T-helper 2 cell treated with Interferon-gamma antibody and Interleukin-4, amounts not matched to agents 5 μg/mL and 100 μg/mL, for 36 hours (primary cell): ENCODE results near the gene VRK3.
A peak's percentile ranks its signal among the peaks of the same experiment; 100 is the strongest.

Source experiments
- DNase-seq: peaks from one replicate; pipeline ENCODE4 v3.0.0; 2021; ENCODE audit warnings: low spot score
- H3K27ac Mint-ChIP-seq: one replicate; pipeline ENCODE4 v1.8.0; 2021; ENCODE audit warnings: mild to moderate bottlenecking, mixed read lengths
- H3K27me3 Mint-ChIP-seq: one replicate; pipeline ENCODE4 v1.8.0; 2021; ENCODE audit warnings: low read depth, mixed read lengths
- H3K36me3 Mint-ChIP-seq: one replicate; pipeline ENCODE4 v1.8.0; 2021; ENCODE audit warnings: low read depth, mixed read lengths
- H3K4me1 Mint-ChIP-seq: one replicate; pipeline ENCODE4 v1.8.0; 2021; ENCODE audit warnings: low read depth, mixed read lengths
- H3K4me3 Mint-ChIP-seq: one replicate; pipeline ENCODE4 v1.8.0; 2022; ENCODE audit warnings: mild to moderate bottlenecking, moderate library complexity, mixed read lengths
- H3K9me3 Mint-ChIP-seq: one replicate; pipeline ENCODE4 v1.8.0; 2021; ENCODE audit warnings: mixed read lengths

The VRK3 gene

GRCh38 chr19:50016225-50016807 is 8.9 kb downstream of the VRK3 start:
- no peak for DNase-seq
- no peak overlapping the region for H3K4me3 Mint-ChIP-seq
- H3K4me1 Mint-ChIP-seq, result peaks cover 2% of the 10 kb centered on the region
- H3K27me3 Mint-ChIP-seq, result no peaks in the 10 kb centered on the region
- H3K9me3 Mint-ChIP-seq, result peaks cover 7% of the 10 kb centered on the region
- H3K27ac Mint-ChIP-seq, result no peak overlapping the region
- H3K36me3 Mint-ChIP-seq, result peaks cover 52% of the 10 kb centered on the region

GRCh38 chr19:50008532-50008931 is 16.6 kb downstream of the VRK3 start:
- no peak overlapping the region for H3K27ac Mint-ChIP-seq
- H3K4me1 Mint-ChIP-seq, result peaks cover 13% of the 10 kb centered on the region
- DNase-seq, result no peak
- no peaks in the 10 kb centered on the region for H3K27me3 Mint-ChIP-seq
- H3K9me3 Mint-ChIP-seq, result no peaks in the 10 kb centered on the region
- peaks cover 41% of the 10 kb centered on the region for H3K36me3 Mint-ChIP-seq
- H3K4me3 Mint-ChIP-seq, result no peak overlapping the region

- DNase-seq, result no peak
- Mint-ChIP-seq H3K36me3 (peaks cover 39% of the 10 kb centered on the region), H3K27ac (no peak overlapping the region), H3K27me3 (no peaks in the 10 kb centered on the region), H3K4me1 (peaks cover 19% of the 10 kb centered on the region), H3K9me3 (no peaks in the 10 kb centered on the region), H3K4me3 (no peak overlapping the region)
Observed at GRCh38 chr19:50007947-50008346, 17.2 kb downstream of the VRK3 start.

DNA sequence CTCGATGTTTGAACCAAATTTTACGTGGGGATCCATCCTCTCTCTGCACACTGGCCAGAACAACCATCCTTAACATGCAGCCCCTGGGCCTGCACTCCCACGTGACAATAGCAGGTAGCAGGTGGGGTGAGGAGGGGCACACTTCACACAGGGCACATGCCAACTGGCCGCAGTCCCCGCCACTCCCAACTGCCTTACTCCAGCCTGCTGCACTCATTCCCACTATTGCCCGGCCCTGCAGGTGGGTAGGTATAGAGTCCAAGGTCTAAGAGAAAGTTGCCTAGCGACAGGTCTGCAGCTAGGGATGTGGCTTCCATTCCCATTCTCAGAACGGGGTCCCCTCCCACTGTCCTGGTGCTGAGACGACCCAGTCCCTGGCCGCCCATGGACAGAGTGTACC is 18.0 kb downstream of the VRK3 start:
- Mint-ChIP-seq H3K36me3 (peaks cover 42% of the 10 kb centered on the region), H3K27me3 (no peaks in the 10 kb centered on the region), H3K4me3 (no peak overlapping the region), H3K27ac (no peak overlapping the region), H3K4me1 (peaks cover 23% of the 10 kb centered on the region), H3K9me3 (no peaks in the 10 kb centered on the region)
- DNase-seq, result no peak

DNA sequence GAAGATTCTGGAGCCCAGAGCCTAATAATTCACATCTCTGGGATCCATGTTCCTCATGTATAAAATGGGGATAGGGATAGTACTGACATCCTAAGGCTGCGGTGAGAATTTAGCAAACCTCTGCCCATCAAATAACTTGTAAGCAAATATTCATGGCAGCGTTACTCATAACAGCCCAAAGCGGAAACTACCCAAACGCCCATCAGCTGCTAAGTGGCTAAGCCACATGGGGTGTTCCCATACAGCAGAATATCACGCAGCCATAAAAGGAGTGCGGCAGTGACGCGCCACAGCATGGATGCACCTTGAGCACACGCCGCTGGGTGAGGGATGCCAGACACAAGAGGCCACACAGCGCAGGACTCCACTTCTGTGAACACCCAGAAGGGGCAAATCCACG is 19.7 kb downstream of the VRK3 start:
- Mint-ChIP-seq H3K27me3 (no peaks in the 10 kb centered on the region), H3K9me3 (no peaks in the 10 kb centered on the region), H3K4me1 (peaks cover 23% of the 10 kb centered on the region), H3K36me3 (peaks cover 49% of the 10 kb centered on the region), H3K4me3 (no peak overlapping the region), H3K27ac (no peak overlapping the region)
- no peak for DNase-seq

GRCh38 chr19:50003810-50004419 is 21.3 kb downstream of the VRK3 start:
- peaks cover 59% of the 10 kb centered on the region for H3K36me3 Mint-ChIP-seq

GRCh38 chr19:50003254-50003788 is 21.9 kb downstream of the VRK3 start:
- Mint-ChIP-seq H3K36me3 (peaks cover 60% of the 10 kb centered on the region), H3K9me3 (no peaks in the 10 kb centered on the region), H3K4me1 (peaks cover 23% of the 10 kb centered on the region), H3K4me3 (peak overlapping the region; percentile 40), H3K27ac (no peak overlapping the region), H3K27me3 (no peaks in the 10 kb centered on the region)
- DNase-seq, result no peak

More at GRCh38 chr19:50003810-50004419, 21.3 kb downstream of the VRK3 start:
- no peaks in the 10 kb centered on the region for H3K27me3 Mint-ChIP-seq
- no peaks in the 10 kb centered on the region for H3K9me3 Mint-ChIP-seq
- peak overlapping the region; percentile 73 for H3K4me3 Mint-ChIP-seq
- H3K27ac Mint-ChIP-seq, result peak overlapping the region; percentile 63
- peak; percentile 68 for DNase-seq
- H3K4me1 Mint-ChIP-seq, result peaks cover 23% of the 10 kb centered on the region

DNA sequence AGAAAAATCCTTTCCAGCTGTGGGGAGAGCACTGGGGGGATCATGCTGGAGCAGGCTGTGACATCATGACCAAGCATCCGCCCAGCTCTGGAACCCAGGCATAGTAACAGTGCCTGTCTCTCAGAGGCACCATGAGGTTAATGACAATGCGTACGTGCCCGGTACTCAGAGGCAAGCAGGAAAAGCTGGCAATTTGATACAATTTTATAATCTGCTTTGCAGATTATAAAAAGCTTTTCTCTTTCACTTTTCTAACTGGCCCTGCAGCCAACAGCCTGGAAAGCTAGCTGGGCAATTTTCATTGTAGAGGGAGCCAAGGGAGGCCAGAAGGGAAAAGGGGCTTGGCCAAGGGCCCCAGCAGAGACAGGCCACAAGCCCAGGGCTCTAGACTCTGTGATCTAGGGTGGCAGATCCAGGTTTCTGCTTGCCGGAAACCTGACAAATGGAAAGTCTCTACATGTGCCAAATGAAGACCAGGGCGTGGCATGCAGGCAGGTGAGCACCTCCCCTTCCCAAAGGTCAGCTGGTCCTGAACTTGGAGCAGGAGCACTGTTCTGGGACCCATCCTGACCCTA is 22.7 kb downstream of the VRK3 start:
- no peak overlapping the region for H3K27ac Mint-ChIP-seq
- H3K36me3 Mint-ChIP-seq, result peaks cover 61% of the 10 kb centered on the region
- peaks cover 24% of the 10 kb centered on the region for H3K4me1 Mint-ChIP-seq
- no peaks in the 10 kb centered on the region for H3K9me3 Mint-ChIP-seq
- DNase-seq, result no peak
- H3K27me3 Mint-ChIP-seq, result no peaks in the 10 kb centered on the region
- no peak overlapping the region for H3K4me3 Mint-ChIP-seq

- no peak overlapping the region for H3K27ac Mint-ChIP-seq
- H3K4me1 Mint-ChIP-seq, result peaks cover 24% of the 10 kb centered on the region
- no peaks in the 10 kb centered on the region for H3K9me3 Mint-ChIP-seq
- H3K27me3 Mint-ChIP-seq, result no peaks in the 10 kb centered on the region
- peaks cover 55% of the 10 kb centered on the region for H3K36me3 Mint-ChIP-seq
- no peak overlapping the region for H3K4me3 Mint-ChIP-seq
- no peak for DNase-seq
Observed at GRCh38 chr19:50001775-50002174, 23.4 kb downstream of the VRK3 start.

DNA sequence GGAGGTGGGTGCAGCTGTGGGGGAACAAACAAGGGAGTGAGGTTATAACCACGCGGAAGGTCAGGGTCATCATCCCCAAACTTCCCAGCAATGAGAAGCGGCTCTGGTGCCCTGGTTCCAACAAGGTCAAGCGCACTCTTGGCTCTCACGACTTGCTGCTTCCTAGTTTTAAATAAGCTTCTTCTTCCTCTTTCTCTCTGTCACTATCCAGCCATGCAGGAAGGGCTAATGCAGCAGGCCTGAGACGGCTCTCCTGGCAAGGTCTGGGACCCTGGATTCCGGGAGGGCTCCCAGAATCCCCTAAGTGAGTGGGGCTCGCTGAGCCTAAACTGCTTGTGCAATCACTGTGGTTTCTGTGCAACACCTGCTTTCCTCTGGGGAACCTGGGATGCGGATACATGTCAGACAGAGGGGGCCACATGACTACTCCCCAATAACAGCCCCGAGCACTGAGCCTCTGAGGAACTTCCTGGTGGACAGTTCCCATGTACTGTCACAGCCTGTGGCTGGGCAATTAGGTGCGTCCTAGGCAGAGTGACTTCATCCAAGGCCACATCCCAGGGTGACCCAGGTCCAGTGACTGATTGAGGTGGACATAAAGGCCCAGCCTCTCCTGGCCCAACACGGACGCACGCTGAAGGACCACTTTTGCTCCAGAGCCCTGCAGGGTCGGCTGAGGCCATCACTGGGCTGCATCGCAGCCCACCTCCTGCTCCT is 24.2 kb downstream of the VRK3 start:
- H3K36me3 Mint-ChIP-seq, result peaks cover 57% of the 10 kb centered on the region
- H3K27me3 Mint-ChIP-seq, result no peaks in the 10 kb centered on the region
- no peak for DNase-seq
- no peak overlapping the region for H3K4me3 Mint-ChIP-seq
- H3K9me3 Mint-ChIP-seq, result no peaks in the 10 kb centered on the region
- H3K4me1 Mint-ChIP-seq, result peaks cover 24% of the 10 kb centered on the region
- no peak overlapping the region for H3K27ac Mint-ChIP-seq

DNA sequence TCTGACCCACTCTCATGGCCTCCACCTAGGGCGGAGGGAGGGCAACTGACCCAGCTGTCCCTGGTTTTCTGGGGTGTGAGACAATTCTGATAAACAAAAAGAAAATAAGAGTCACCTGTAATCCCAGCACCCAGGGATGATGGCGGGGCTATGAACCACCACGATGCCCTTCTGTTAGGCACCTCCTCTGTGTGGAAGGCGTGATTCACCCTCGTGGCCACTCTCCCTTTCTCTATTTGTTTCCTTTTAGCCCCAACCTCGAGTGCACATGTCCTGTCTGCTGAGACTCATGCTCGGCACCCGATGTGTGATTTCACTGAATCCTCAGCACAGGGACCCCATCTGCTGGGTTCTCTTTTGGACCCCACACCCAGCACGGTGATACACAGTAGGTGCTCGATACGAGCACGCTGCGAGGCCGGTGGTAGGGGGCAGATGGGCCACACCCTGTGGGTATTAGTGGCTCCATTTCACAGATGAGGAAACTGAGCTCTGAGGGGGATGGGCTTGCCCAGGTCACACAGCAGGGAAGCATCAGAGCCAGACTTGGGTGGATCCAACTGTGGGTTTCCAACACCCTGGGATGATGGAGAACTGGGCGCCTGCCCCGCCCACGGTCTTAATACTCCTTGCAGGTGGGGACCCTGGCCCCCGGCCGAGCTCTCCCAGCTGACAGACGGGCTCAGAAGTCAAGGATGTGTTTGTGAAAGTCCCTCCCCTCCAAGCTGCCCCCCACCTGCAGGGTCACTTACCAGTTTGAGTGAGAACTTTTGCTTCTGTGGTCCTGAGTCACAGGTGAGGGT is 24.9 kb downstream of the VRK3 start:
- Mint-ChIP-seq H3K27ac (no peak overlapping the region), H3K36me3 (peaks cover 57% of the 10 kb centered on the region), H3K4me1 (peaks cover 24% of the 10 kb centered on the region), H3K9me3 (no peaks in the 10 kb centered on the region), H3K27me3 (no peaks in the 10 kb centered on the region), H3K4me3 (no peak overlapping the region)
- no peak for DNase-seq

- Mint-ChIP-seq H3K4me3 (no peak overlapping the region), H3K27me3 (no peaks in the 10 kb centered on the region), H3K36me3 (peaks cover 59% of the 10 kb centered on the region), H3K4me1 (peaks cover 20% of the 10 kb centered on the region), H3K27ac (no peak overlapping the region), H3K9me3 (no peaks in the 10 kb centered on the region)
- DNase-seq, result no peak
Observed at GRCh38 chr19:49999371-50000010, 25.7 kb downstream of the VRK3 start.

GRCh38 chr19:49997709-49998108 is 27.5 kb downstream of the VRK3 start:
- H3K4me3 Mint-ChIP-seq, result no peak overlapping the region
- H3K27me3 Mint-ChIP-seq, result no peaks in the 10 kb centered on the region
- H3K36me3 Mint-ChIP-seq, result peaks cover 57% of the 10 kb centered on the region
- no peak for DNase-seq
- no peaks in the 10 kb centered on the region for H3K9me3 Mint-ChIP-seq
- H3K27ac Mint-ChIP-seq, result no peak overlapping the region
- peaks cover 4% of the 10 kb centered on the region for H3K4me1 Mint-ChIP-seq
